WERI-Rb-1 (cell line): Measurements from ENCODE around the gene XPC.

Experiments used
- DNase-seq: peaks from one replicate; pipeline ENCODE4 v3.0.0-alpha.2; 2020
- H3K27ac ChIP-seq: fragments of 250-450 bp; sonication (Bioruptor Pico); 2 replicates; pipeline ENCODE4 v1.5.1; 2020; ENCODE audit warnings: mild to moderate bottlenecking, moderate library complexity
- H3K27me3 ChIP-seq: fragments of 250-450 bp; sonication (Bioruptor Pico); 2 replicates; pipeline ENCODE4 v1.5.1; 2021; ENCODE audit warnings: mild to moderate bottlenecking, low read depth, moderate library complexity; ENCODE audit not compliant: insufficient read depth, severe bottlenecking
- H3K36me3 ChIP-seq: fragments of 250-450 bp; sonication (Bioruptor Pico); 2 replicates; pipeline ENCODE4 v1.5.1; 2020; ENCODE audit warnings: mild to moderate bottlenecking, moderate library complexity
- H3K4me3 ChIP-seq: 2 replicates; pipeline ENCODE4 v1.5.1; 2011; ENCODE audit warnings: low read depth, mild to moderate bottlenecking, control low read depth, low read length
- H3K9me3 ChIP-seq: fragments of 250-450 bp; sonication (Bioruptor Pico); 2 replicates; pipeline ENCODE4 v1.5.1; 2021; ENCODE audit warnings: mild to moderate bottlenecking, moderate library complexity; ENCODE audit not compliant: severe bottlenecking
- TF ChIP-seq, protein P1 (sequence below): IDR thresholded peaks from 2 replicates; pipeline ENCODE4 v1.5.1; 2011; ENCODE audit warnings: low read depth, mild to moderate bottlenecking, control low read depth, inconsistent platforms, low read length

The XPC gene

DNA sequence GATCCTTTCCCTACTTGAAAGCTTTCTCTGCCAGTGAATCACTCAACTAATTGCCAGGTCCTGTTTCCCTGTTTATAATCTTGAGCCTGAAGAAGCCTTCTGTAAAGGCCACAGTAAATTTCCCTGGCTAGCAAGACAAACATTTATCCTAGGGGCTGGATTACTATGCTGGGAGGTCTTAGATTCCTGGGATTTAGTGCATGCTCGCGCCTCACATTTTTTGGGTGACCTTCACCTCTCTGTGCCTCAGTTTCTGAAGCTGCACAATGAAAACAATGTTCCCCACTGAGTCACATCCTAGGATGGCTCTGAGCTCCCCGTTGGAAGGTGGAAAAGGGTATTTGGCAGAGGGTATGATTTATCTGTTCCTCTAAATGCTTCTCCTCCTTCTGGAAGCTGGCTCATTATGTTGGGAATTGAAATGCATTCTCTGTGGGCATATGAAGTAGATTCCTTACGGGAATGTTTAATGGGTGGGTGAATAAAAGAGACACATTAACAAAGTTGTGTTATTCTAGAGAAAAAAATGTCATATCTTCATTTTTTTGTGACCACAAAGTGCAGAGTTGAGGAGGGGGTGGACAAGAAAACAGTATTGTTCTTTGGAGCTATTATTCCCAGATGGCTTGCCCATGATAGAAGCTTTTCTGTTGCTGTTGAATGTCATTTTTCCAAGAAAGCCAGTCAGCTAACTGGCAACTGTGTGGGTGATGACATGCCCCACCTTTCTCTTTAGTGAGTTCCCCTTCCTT is 32.6 kb upstream of the XPC start:
- H3K36me3 ChIP-seq: no peaks in the 10 kb centered on the region
- no peaks in the 10 kb centered on the region for H3K27me3 ChIP-seq
- no peaks in the 10 kb centered on the region for H3K9me3 ChIP-seq
- TF ChIP-seq, protein P1, sequence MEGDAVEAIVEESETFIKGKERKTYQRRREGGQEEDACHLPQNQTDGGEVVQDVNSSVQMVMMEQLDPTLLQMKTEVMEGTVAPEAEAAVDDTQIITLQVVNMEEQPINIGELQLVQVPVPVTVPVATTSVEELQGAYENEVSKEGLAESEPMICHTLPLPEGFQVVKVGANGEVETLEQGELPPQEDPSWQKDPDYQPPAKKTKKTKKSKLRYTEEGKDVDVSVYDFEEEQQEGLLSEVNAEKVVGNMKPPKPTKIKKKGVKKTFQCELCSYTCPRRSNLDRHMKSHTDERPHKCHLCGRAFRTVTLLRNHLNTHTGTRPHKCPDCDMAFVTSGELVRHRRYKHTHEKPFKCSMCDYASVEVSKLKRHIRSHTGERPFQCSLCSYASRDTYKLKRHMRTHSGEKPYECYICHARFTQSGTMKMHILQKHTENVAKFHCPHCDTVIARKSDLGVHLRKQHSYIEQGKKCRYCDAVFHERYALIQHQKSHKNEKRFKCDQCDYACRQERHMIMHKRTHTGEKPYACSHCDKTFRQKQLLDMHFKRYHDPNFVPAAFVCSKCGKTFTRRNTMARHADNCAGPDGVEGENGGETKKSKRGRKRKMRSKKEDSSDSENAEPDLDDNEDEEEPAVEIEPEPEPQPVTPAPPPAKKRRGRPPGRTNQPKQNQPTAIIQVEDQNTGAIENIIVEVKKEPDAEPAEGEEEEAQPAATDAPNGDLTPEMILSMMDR: no peak
- no peak overlapping the region for H3K27ac ChIP-seq
- no peak for DNase-seq
- H3K4me3 ChIP-seq: no peak overlapping the region

DNA sequence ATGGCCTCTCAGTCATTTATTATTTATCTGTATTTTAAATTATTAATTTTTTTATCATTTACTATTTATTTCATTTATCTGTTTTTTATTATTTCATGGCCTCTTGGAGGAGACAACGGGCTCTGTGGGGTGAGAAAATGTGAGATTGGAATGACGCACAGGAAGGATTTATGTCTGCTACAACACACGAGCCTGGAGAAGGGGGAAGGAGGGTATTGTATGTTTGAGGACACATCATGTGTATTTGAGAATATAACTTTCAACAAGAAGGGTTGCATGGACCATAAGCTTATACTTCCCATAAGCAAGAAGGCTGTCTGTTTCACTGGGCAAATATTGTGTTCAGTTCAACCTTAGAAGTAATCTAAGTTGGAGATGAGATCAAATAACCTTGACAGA is 31.9 kb upstream of the XPC start:
- no peak for DNase-seq
- H3K27ac ChIP-seq: no peak overlapping the region
- TF ChIP-seq, protein P1: no peak
- H3K9me3 ChIP-seq: no peaks in the 10 kb centered on the region
- no peak overlapping the region for H3K4me3 ChIP-seq
- no peaks in the 10 kb centered on the region for H3K27me3 ChIP-seq
- no peaks in the 10 kb centered on the region for H3K36me3 ChIP-seq

DNA sequence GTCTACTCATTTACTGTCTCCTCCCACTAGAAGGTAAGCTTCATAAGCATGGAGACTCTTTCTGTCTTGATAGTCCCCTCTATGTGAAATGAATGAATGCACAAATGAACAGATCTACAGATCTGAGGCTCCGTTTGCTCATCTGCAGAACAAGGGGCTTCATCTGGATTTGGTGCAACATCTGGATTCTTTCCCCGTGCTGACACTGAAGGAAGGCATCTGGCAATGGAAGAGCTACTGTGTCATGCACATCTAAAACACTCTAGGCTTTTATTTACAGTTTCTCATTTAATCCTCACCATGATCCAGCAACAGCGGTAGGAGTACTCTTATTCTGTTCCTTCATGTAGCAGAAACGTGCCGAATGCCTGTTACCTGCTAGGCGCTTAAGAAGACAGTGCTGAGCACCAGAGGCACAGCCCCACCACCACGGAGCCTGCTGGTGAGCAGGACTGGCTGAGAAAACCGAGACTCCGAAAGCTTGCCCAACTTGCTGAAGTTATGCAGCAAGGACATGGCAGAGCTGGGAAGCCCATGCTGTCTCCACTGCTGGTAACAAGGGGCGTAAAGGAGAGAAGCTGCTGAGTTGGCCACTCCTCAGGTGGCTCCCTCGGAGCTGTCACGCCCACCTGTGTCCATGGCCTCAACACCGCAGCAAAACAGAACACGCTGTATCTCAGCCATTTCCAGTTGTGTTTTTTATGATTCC is 31.3 kb upstream of the XPC start:
- Histone ChIP-seq H3K27ac (no peak overlapping the region), H3K27me3 (no peaks in the 10 kb centered on the region), H3K9me3 (no peaks in the 10 kb centered on the region), H3K36me3 (no peaks in the 10 kb centered on the region), H3K4me3 (no peak overlapping the region)
- DNase-seq: no peak
- TF ChIP-seq, protein P1: no peak

DNA sequence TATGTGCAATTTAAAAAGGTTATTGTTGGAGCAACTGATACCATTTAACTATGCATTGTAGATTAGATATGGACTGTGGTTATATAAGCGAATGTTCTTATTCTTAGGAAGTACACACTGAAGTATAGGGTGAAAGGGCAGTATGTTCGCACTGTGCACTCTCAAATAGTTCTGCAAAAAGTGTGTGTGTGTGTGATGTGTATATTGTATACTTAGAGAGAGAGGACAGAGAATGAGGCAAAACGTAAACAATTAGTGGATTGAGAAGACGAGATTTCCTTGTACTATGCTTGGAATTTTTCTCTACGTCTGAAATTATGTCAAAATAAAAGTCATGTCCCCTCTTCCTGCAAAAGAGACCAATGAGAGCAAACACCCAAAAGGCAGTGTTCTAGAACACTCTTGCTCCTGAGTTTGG is 30.6 kb upstream of the XPC start:
- TF ChIP-seq, protein P1: no peak
- no peaks in the 10 kb centered on the region for H3K36me3 ChIP-seq
- DNase-seq: no peak
- no peak overlapping the region for H3K4me3 ChIP-seq
- no peak overlapping the region for H3K27ac ChIP-seq
- no peaks in the 10 kb centered on the region for H3K9me3 ChIP-seq
- H3K27me3 ChIP-seq: no peaks in the 10 kb centered on the region

DNA sequence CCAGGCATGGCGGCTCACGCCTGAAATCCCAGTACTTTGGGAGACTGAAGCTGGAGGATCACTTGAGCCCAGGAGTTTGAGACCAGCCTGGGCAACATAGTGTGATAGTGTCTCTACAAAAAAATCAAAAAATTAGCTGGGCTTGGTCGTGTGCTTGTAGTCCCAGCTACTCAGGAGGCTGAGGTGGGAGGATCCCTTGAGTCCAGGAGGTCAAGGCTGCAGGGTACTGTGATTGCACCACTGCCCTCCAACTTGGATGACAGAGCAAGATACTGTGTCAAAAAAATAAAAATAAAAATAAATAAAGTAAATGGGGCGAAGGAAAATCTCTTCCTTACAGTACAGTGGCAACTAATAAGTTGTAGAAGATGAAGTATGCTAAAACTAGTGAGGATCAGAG is 29.8 kb upstream of the XPC start:
- Histone ChIP-seq H3K27me3 (no peaks in the 10 kb centered on the region), H3K4me3 (no peak overlapping the region), H3K27ac (no peak overlapping the region), H3K36me3 (no peaks in the 10 kb centered on the region), H3K9me3 (no peaks in the 10 kb centered on the region)
- DNase-seq: no peak
- TF ChIP-seq, protein P1: no peak
